ENCODE data around the gene RNU5B-1. TPM values are rescaled to one million over a fixed set of nuclear protein-coding genes. Genes with fewer than 3 reads are reported as not detected.

The RNU5B-1 gene
- total RNA-seq, 3 donors from 2014 or later: not detected

DNA sequence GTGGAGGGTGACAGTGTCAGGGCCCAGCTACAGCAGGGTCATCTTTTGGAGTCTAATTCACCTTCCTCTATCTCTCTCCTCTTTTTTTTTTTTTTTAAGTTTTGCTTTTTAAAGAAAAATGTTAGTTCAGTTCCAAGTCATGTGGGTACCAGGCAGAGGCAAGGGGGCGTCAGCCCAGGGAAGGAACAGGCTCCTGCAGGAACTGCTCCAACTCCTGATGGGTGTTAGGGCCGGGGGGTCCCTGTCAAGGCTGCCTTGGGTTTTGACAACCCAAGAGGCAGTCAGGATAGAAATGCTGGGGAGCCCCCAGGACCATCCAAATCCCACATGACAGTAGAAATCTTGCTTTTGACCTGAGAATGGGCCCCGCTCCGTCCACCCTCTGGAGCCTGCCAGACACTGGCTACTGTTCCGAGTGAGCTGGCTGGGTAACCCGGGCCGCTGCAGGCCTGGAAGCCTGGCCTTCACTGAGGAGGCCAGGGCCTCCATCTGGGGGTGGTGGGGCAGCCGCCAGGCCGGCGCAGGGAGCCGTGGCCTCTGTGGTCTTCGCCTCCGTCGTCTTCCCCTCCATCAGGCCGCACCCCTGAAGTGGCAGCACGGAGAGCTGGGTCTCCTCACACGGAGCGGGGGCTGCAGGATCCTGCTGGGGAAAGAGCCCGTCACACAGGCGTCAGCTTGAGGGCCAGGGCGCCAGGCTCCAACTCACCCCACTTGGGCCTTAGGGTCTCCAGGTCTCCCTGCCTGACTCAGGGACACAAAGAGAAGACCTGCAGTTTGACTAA, 24.2 kb downstream of the RNU5B-1 start:
- no peaks in the 10 kb centered on the region for H3K36me3 ChIP-seq
- intact Hi-C loops (cut with DNase I; ENCODE audit: low total_unique reads): no loop called here
- H3K4me1 ChIP-seq: no peaks in the 10 kb centered on the region
- H3K27me3 ChIP-seq: no peaks in the 10 kb centered on the region
- DNase-seq (ENCODE audit: low spot score in 2 of 2): no peak
- H3K9me3 ChIP-seq: no peaks in the 10 kb centered on the region
- no peak overlapping the region for H3K4me3 ChIP-seq
- TF ChIP-seq POLR2AphosphoS5 (IDR thresholded peaks at IDR 0.05) (no peak), POLR2A (IDR thresholded peaks at IDR 0.05) (no peak)
- TF ChIP-seq, protein P1, sequence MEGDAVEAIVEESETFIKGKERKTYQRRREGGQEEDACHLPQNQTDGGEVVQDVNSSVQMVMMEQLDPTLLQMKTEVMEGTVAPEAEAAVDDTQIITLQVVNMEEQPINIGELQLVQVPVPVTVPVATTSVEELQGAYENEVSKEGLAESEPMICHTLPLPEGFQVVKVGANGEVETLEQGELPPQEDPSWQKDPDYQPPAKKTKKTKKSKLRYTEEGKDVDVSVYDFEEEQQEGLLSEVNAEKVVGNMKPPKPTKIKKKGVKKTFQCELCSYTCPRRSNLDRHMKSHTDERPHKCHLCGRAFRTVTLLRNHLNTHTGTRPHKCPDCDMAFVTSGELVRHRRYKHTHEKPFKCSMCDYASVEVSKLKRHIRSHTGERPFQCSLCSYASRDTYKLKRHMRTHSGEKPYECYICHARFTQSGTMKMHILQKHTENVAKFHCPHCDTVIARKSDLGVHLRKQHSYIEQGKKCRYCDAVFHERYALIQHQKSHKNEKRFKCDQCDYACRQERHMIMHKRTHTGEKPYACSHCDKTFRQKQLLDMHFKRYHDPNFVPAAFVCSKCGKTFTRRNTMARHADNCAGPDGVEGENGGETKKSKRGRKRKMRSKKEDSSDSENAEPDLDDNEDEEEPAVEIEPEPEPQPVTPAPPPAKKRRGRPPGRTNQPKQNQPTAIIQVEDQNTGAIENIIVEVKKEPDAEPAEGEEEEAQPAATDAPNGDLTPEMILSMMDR (IDR thresholded peaks at IDR 0.05): no peak
- no peak overlapping the region for H3K27ac ChIP-seq

DNA sequence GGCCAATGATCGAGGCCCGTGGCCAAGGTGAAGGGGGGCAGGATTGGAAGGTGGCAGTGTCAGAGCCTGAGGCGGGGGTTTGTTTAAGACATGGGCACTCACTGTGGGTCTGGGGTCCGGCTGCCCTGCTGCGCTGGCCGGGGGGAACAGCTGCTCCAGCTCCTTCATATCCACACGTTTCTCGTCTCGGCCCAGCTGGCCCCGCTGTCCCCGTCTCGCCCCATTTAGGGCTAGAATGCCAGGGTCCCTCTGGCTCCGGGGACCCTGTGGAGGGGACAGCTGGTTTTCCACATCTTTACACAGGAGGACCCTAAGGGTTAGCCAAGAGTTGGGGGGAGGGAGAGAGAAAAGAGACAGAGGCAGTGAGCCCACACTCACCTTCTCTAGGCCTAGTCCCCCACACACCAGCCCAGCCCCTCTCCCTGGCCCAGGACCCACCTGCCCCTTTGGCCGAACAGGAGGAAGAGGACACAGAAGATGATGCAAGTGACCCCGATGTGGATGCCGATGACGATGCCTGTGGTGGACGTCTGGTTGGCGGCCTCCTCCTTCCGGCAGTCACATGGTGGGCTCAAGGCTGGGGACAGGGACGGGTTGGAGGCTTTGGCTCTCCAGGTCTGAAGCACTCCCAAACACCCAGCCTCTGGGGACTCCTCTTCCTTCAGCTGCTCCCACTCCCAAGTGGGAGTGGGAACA, 25.0 kb downstream of the RNU5B-1 start:
- Histone ChIP-seq H3K4me1 (no peaks in the 10 kb centered on the region), H3K4me3 (no peak overlapping the region), H3K27ac (no peak overlapping the region), H3K27me3 (no peaks in the 10 kb centered on the region), H3K36me3 (no peaks in the 10 kb centered on the region), H3K9me3 (no peaks in the 10 kb centered on the region)
- intact Hi-C loops (cut with DNase I; ENCODE audit: low total_unique reads): no loop called here
- TF ChIP-seq POLR2A (IDR thresholded peaks at IDR 0.05): no peak
- TF ChIP-seq, protein P1 (IDR thresholded peaks at IDR 0.05): no peak
- TF ChIP-seq POLR2AphosphoS5 (IDR thresholded peaks at IDR 0.05): no peak
- DNase-seq (ENCODE audit: low spot score in 2 of 2): no peak

DNA sequence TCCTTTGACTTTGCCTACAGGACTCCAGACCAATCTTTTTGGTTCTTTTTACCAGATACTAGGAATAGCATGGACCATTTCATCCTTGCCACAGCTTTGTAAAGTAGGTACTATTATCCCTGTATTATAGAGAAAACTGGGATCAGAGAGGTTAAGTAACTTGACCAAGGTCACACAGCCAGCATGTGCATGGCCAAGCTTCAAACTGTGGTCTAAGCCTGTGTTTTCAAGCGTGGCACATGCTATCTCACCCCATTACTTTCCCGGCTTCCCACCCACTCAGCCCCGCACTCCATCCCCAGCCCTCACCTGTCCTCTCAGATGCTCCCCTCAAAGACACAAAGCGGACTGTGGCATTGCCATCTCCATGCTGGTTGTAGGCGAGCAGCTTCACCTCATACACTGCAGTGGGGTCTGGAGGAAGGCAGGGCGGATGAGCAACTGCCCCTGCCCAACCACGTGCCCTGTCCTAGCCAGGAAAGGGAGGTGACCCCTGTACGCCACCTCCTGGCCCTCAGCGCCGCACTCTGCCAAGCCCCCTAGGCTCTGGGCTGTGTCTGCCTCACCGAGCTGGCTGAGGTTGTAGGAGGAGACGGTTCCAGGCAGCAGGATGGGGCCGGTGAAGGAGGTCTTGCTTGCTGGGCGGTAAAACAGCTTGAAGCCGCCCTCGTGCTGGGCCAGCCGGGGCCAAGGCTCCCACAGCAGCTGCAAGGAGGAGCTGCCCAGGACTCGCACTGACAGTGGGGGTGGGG, 25.7 kb downstream of the RNU5B-1 start:
- TF ChIP-seq, protein P1 (IDR thresholded peaks at IDR 0.05): no peak
- TF ChIP-seq POLR2A (IDR thresholded peaks at IDR 0.05) (no peak), POLR2AphosphoS5 (IDR thresholded peaks at IDR 0.05) (no peak)

DNA sequence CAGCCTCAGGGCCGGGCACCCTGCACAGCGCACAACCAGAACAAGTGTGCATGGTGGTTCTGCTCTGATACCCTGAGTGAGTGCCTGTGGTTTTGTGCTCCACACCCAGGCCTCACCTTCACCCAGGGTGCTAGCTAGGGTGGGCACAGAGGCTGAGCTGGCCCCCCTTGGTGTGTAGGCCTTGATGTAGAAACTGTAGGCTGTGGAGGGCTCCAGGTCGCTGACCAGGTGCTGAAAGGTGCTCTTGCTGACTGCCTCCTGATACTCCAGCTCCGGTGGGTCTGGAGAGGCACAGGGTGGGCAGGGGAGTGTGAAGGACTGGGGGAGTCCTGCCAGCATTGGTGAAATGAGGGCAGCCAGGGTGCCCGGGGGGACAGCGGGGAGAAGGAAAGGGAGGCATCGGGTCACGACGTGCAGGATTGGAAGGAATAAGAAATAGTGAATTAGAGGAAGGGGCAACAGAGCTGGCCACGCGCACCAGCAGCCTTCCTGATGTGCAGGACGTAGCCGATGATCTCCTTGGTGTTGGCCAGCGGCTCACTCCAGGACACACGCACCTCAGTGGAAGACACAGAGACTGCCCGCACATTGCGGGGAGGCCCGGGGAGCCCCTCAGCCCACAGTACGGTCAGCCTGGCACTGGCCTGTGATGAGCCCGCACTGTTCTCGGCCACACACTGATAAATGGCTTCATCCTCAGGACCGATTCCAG, 26.6 kb downstream of the RNU5B-1 start:
- TF ChIP-seq, protein P1 (IDR thresholded peaks at IDR 0.05): no peak
- no peak for TF ChIP-seq POLR2AphosphoS5 (IDR thresholded peaks at IDR 0.05)
- no peak for TF ChIP-seq POLR2A (IDR thresholded peaks at IDR 0.05)
- no peaks in the 10 kb centered on the region for H3K4me1 ChIP-seq

More for the DNA sequence above, 25.7 kb downstream of the RNU5B-1 start:
- Histone ChIP-seq H3K4me3 (no peak overlapping the region), H3K9me3 (no peaks in the 10 kb centered on the region), H3K36me3 (no peaks in the 10 kb centered on the region), H3K4me1 (no peaks in the 10 kb centered on the region), H3K27me3 (no peaks in the 10 kb centered on the region), H3K27ac (no peak overlapping the region)
- intact Hi-C loops (cut with DNase I; ENCODE audit: low total_unique reads): loop anchor here (2.0 kb wide), 1 partner anchor 49 kb away; the partner anchor contains the start of gene IGDCC3
- no peak for DNase-seq (ENCODE audit: low spot score in 2 of 2)

More for the DNA sequence above, 26.6 kb downstream of the RNU5B-1 start:
- intact Hi-C loops (cut with DNase I; ENCODE audit: low total_unique reads): loop anchor here (2.0 kb wide), 1 partner anchor 48 kb away; the partner anchor contains the start of gene IGDCC3
- Histone ChIP-seq H3K4me3 (no peak overlapping the region), H3K27ac (no peak overlapping the region), H3K9me3 (no peaks in the 10 kb centered on the region), H3K36me3 (no peaks in the 10 kb centered on the region), H3K27me3 (no peaks in the 10 kb centered on the region)
- DNase-seq (ENCODE audit: low spot score in 2 of 2): no peak
